Stimulated activated effector memory CD8-positive, alpha-beta T cell treated with anti-CD3 and anti-CD28 coated beads, Interleukin-12 subunit alpha, Interleukin-12 subunit beta, amount 100 ng/mL, for 72 hours (primary cell): ENCODE results near the gene WDR7.
"Not testable (repeated sequence)": the region's sequence is repeated elsewhere in the genome, so short reads cannot be mapped to it uniquely, and the experiment has no call there.

Experiments used
- ATAC-seq: fragments of 150-1000 bp; cut with Tn5 transposase; 2 replicates; pipeline ENCODE4 v1.10.0; 2021
- DNase-seq, 2 donors: peaks; one replicate each; pipeline ENCODE4 v3.0.0; 2021 to 2022; ENCODE audit warnings: low spot score in 2 of 2
- H3K27ac Mint-ChIP-seq: one replicate; pipeline ENCODE4 v1.8.0; 2022; ENCODE audit warnings: mild to moderate bottlenecking, mixed read lengths
- H3K36me3 Mint-ChIP-seq: one replicate; pipeline ENCODE4 v1.8.0; 2022; ENCODE audit warnings: mild to moderate bottlenecking, mixed read lengths
- H3K4me1 Mint-ChIP-seq: one replicate; pipeline ENCODE4 v1.8.0; 2022; ENCODE audit warnings: mixed read lengths
- H3K4me3 Mint-ChIP-seq: one replicate; pipeline ENCODE4 v1.8.0; 2022; ENCODE audit warnings: mild to moderate bottlenecking, mixed read lengths
- H3K9me3 Mint-ChIP-seq: one replicate; pipeline ENCODE4 v1.8.0; 2022; ENCODE audit warnings: mixed read lengths

Gene WDR7

GRCh38 chr18:56645415-56646016 lies 5.6 kb upstream of the WDR7 start:
- peaks cover under 1% of the 10 kb centered on the region for H3K9me3 Mint-ChIP-seq
- peak overlapping the region; percentile 65 for H3K27ac Mint-ChIP-seq
- H3K4me1 Mint-ChIP-seq: peaks cover 31% of the 10 kb centered on the region
- ATAC-seq (no peak), DNase-seq (no peak)
- no peak overlapping the region for H3K4me3 Mint-ChIP-seq
- H3K36me3 Mint-ChIP-seq: no peaks in the 10 kb centered on the region

GRCh38 chr18:56647071-56647470 lies 4.1 kb upstream of the WDR7 start:
- Mint-ChIP-seq H3K27ac (peak overlapping the region; percentile 65), H3K4me1 (peaks cover 45% of the 10 kb centered on the region), H3K4me3 (peak overlapping the region; percentile 46), H3K9me3 (peaks cover 5% of the 10 kb centered on the region), H3K36me3 (peaks cover 12% of the 10 kb centered on the region)
- DNase-seq (no peak), ATAC-seq (peak; percentile 80)

- H3K4me3 Mint-ChIP-seq: peak overlapping the region; percentile 32
- no peak for ATAC-seq
- peaks cover 13% of the 10 kb centered on the region for H3K36me3 Mint-ChIP-seq
- peak overlapping the region; percentile 65 for H3K27ac Mint-ChIP-seq
- H3K4me1 Mint-ChIP-seq: peaks cover 52% of the 10 kb centered on the region
- peaks cover 5% of the 10 kb centered on the region for H3K9me3 Mint-ChIP-seq
- no peak for DNase-seq
These were observed 2.9 kb upstream of the WDR7 start for GRCh38 chr18:56647951-56648893.

GRCh38 chr18:56649996-56650395 lies 1.2 kb upstream of the WDR7 start:
- Mint-ChIP-seq H3K36me3 (peaks cover 18% of the 10 kb centered on the region), H3K9me3 (peaks cover 5% of the 10 kb centered on the region), H3K4me1 (peaks cover 68% of the 10 kb centered on the region), H3K27ac (peak overlapping the region; percentile 98), H3K4me3 (no peak overlapping the region)
- DNase-seq (no peak), ATAC-seq (no peak)

- Mint-ChIP-seq H3K4me1 (peaks cover 70% of the 10 kb centered on the region), H3K4me3 (peak overlapping the region; percentile 88), H3K36me3 (peaks cover 18% of the 10 kb centered on the region), H3K9me3 (peaks cover 5% of the 10 kb centered on the region), H3K27ac (peak overlapping the region; percentile 98)
- DNase-seq (no peak), ATAC-seq (no peak)
These were observed 573 bp downstream of the WDR7 start for GRCh38 chr18:56651771-56652092.

GRCh38 chr18:56652802-56653201 lies 1.6 kb downstream of the WDR7 start:
- DNase-seq (no peak), ATAC-seq (no peak)
- Mint-ChIP-seq H3K36me3 (peaks cover 18% of the 10 kb centered on the region), H3K9me3 (peaks cover 5% of the 10 kb centered on the region), H3K4me1 (peaks cover 59% of the 10 kb centered on the region), H3K27ac (peak overlapping the region; percentile 98), H3K4me3 (peak overlapping the region; percentile 88)

GRCh38 chr18:56654280-56654679 lies 3.1 kb downstream of the WDR7 start:
- not testable (repeated sequence) for DNase-seq, H3K4me3 Mint-ChIP-seq, H3K27ac Mint-ChIP-seq, H3K9me3 Mint-ChIP-seq, ATAC-seq
- Mint-ChIP-seq H3K36me3 (peaks cover 18% of the 10 kb centered on the region), H3K4me1 (peaks cover 52% of the 10 kb centered on the region)

- Mint-ChIP-seq H3K4me3 (no peak overlapping the region), H3K27ac (no peak overlapping the region)
These were observed 7.1 kb downstream of the WDR7 start for GRCh38 chr18:56658261-56658660.

GRCh38 chr18:56659111-56659510 lies 8.0 kb downstream of the WDR7 start:
- H3K27ac Mint-ChIP-seq: no peak overlapping the region
- H3K4me1 Mint-ChIP-seq: peaks cover 33% of the 10 kb centered on the region
- H3K9me3 Mint-ChIP-seq: no peaks in the 10 kb centered on the region
- DNase-seq: no peak
- no peak overlapping the region for H3K4me3 Mint-ChIP-seq
- H3K36me3 Mint-ChIP-seq: peaks cover 5% of the 10 kb centered on the region
- no peak for ATAC-seq

More at GRCh38 chr18:56658261-56658660, 7.1 kb downstream of the WDR7 start:
- Mint-ChIP-seq H3K9me3 (no peaks in the 10 kb centered on the region), H3K36me3 (peaks cover 5% of the 10 kb centered on the region), H3K4me1 (peaks cover 40% of the 10 kb centered on the region)
- ATAC-seq: no peak
- no peak for DNase-seq

GRCh38 chr18:56660655-56661054 lies 9.5 kb downstream of the WDR7 start:
- ATAC-seq: no peak
- DNase-seq: no peak
- Mint-ChIP-seq H3K4me1 (peaks cover 20% of the 10 kb centered on the region), H3K36me3 (no peaks in the 10 kb centered on the region), H3K27ac (no peak overlapping the region), H3K9me3 (no peaks in the 10 kb centered on the region), H3K4me3 (no peak overlapping the region)

- no peaks in the 10 kb centered on the region for H3K36me3 Mint-ChIP-seq
- H3K4me3 Mint-ChIP-seq: no peak overlapping the region
- no peak overlapping the region for H3K27ac Mint-ChIP-seq
- H3K9me3 Mint-ChIP-seq: no peaks in the 10 kb centered on the region
- ATAC-seq (no peak), DNase-seq (no peak)
- H3K4me1 Mint-ChIP-seq: peaks cover 20% of the 10 kb centered on the region
These were observed 10.4 kb downstream of the WDR7 start for GRCh38 chr18:56661360-56662062.

- no peaks in the 10 kb centered on the region for H3K9me3 Mint-ChIP-seq
- DNase-seq: no peak
- no peak for ATAC-seq
- H3K36me3 Mint-ChIP-seq: no peaks in the 10 kb centered on the region
- peaks cover 23% of the 10 kb centered on the region for H3K4me1 Mint-ChIP-seq
- H3K27ac Mint-ChIP-seq: no peak overlapping the region
- H3K4me3 Mint-ChIP-seq: no peak overlapping the region
These were observed 10.9 kb downstream of the WDR7 start for GRCh38 chr18:56662063-56662408.

- H3K27ac Mint-ChIP-seq: no peak overlapping the region
- no peaks in the 10 kb centered on the region for H3K36me3 Mint-ChIP-seq
- DNase-seq: no peak
- no peaks in the 10 kb centered on the region for H3K9me3 Mint-ChIP-seq
- peaks cover 27% of the 10 kb centered on the region for H3K4me1 Mint-ChIP-seq
- no peak overlapping the region for H3K4me3 Mint-ChIP-seq
- no peak for ATAC-seq
These were observed 11.3 kb downstream of the WDR7 start for GRCh38 chr18:56662502-56662901.

- no peak for ATAC-seq
These were observed 11.7 kb downstream of the WDR7 start for GRCh38 chr18:56662902-56663301.

GRCh38 chr18:56672391-56672790 lies 21.2 kb downstream of the WDR7 start:
- Mint-ChIP-seq H3K9me3 (no peaks in the 10 kb centered on the region), H3K4me1 (peaks cover 20% of the 10 kb centered on the region), H3K36me3 (peaks cover 25% of the 10 kb centered on the region), H3K27ac (no peak overlapping the region), H3K4me3 (no peak overlapping the region)
- no peak for DNase-seq
- no peak for ATAC-seq

More at GRCh38 chr18:56662902-56663301, 11.7 kb downstream of the WDR7 start:
- no peak overlapping the region for H3K4me3 Mint-ChIP-seq
- DNase-seq: no peak
- no peaks in the 10 kb centered on the region for H3K36me3 Mint-ChIP-seq
- H3K27ac Mint-ChIP-seq: no peak overlapping the region
- H3K9me3 Mint-ChIP-seq: no peaks in the 10 kb centered on the region
- peaks cover 27% of the 10 kb centered on the region for H3K4me1 Mint-ChIP-seq
